ENCODE data around the gene PRDM16.

Gene PRDM16

GRCh38 chr1:3174487-3175247, 105.7 kb downstream of the PRDM16 start:
- TF ChIP-seq CTCF (IDR thresholded peaks at IDR 0.05; ENCODE audit: low read depth, low read length): no peak
- H3K4me3 ChIP-seq (replicated peaks in 1 of 2; ENCODE audit: low read depth in 2 of 2, low read length in 2 of 2): no peak overlapping the region
- peak; percentile 35 to 80 for DNase-seq (ENCODE audit: low read depth in 2 of 2)

GRCh38 chr1:3175486-3175885, 106.5 kb downstream of the PRDM16 start:
- DNase-seq (ENCODE audit: low read depth in 2 of 2): no peak
- no peak overlapping the region for H3K4me3 ChIP-seq (replicated peaks in 1 of 2; ENCODE audit: low read depth in 2 of 2, low read length in 2 of 2)
- TF ChIP-seq CTCF (IDR thresholded peaks at IDR 0.05; ENCODE audit: low read depth, low read length): no peak

GRCh38 chr1:3176028-3176427, 107.0 kb downstream of the PRDM16 start:
- no peak for TF ChIP-seq CTCF (IDR thresholded peaks at IDR 0.05; ENCODE audit: low read depth, low read length)
- H3K4me3 ChIP-seq (replicated peaks in 1 of 2; ENCODE audit: low read depth in 2 of 2, low read length in 2 of 2): no peak overlapping the region
- DNase-seq (ENCODE audit: low read depth in 2 of 2): no peak

GRCh38 chr1:3176820-3177219, 107.8 kb downstream of the PRDM16 start:
- no peak for DNase-seq (ENCODE audit: low read depth in 2 of 2)
- no peak for TF ChIP-seq CTCF (IDR thresholded peaks at IDR 0.05; ENCODE audit: low read depth, low read length)
- H3K4me3 ChIP-seq (replicated peaks in 1 of 2; ENCODE audit: low read depth in 2 of 2, low read length in 2 of 2): no peak overlapping the region

DNA sequence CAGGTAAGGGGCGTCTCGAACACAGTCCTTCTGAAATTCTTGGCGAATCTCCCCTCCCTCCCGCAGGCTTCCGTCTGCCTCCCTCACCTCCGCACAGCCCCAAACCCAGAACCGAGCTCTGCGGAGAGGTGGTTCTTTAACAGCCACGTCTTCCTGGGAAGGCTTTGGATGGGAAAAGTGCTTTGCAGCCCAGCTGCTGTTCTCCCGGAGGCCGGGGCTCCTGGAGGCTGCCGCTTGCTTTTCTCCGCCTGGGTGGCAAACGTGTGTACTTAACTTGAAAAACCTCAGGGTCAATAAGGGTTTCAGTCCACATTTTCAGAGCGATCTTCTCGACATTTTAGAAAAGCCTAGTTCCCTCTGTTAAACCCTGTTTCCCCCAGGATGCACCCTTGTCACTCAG, 109.3 kb downstream of the PRDM16 start:
- no peak for DNase-seq (ENCODE audit: low read depth in 2 of 2)
- no peak overlapping the region for H3K4me3 ChIP-seq (replicated peaks in 1 of 2; ENCODE audit: low read depth in 2 of 2, low read length in 2 of 2)
- TF ChIP-seq CTCF (IDR thresholded peaks at IDR 0.05; ENCODE audit: low read depth, low read length): no peak

- DNase-seq (ENCODE audit: low read depth in 2 of 2): no peak
- no peak overlapping the region for H3K4me3 ChIP-seq (replicated peaks in 1 of 2; ENCODE audit: low read depth in 2 of 2, low read length in 2 of 2)
- TF ChIP-seq CTCF (IDR thresholded peaks at IDR 0.05; ENCODE audit: low read depth, low read length): no peak
Measured at GRCh38 chr1:3179471-3179870, 110.5 kb downstream of the PRDM16 start.

DNA sequence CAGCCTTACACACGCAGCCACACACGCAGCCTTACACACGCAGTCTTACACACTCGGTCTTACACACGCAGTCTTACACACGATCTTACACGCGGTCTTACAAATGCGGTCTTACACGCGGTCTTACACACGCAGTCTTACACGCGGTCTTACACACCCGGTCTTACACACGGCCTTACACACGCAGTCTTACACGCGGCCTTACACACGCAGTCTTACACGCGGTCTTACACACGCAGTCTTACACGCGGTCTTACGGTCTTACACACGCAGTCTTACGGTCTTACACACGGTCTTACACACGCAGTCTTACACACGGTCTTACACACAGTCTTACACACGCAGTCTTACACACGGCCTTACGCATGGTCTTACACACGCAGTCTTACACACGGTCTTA, 111.9 kb downstream of the PRDM16 start:
- no peak for TF ChIP-seq CTCF (IDR thresholded peaks at IDR 0.05; ENCODE audit: low read depth, low read length)
- no peak overlapping the region for H3K4me3 ChIP-seq (replicated peaks in 1 of 2; ENCODE audit: low read depth in 2 of 2, low read length in 2 of 2)
- no peak for DNase-seq (ENCODE audit: low read depth in 2 of 2)

All from cardiac fibroblast (primary cell).